Activated CD8-positive, alpha-beta T cell treated with anti-CD3 and anti-CD28 coated beads, Interleukin-2, amount 10 ng/mL, durations not matched to agents 7 days and 5 days (primary cell): Measurements from ENCODE around the gene PBOV1. TPM values are rescaled to one million over a fixed set of nuclear protein-coding genes. Genes with fewer than 3 reads are reported as not detected.

ENCODE experiments used
- total RNA-seq, 2 experiments: library from RNA; stranded (reverse); gene quantifications; one replicate each; pipeline ENCODE4 v1.2.3, GENCODE V29; 2021

Gene PBOV1
- total RNA-seq, 2 experiments from 2014 or later = not detected

Other genes starting within 250 kb of the PBOV1 start
- gene PERP, start 111.1 kb downstream of the PBOV1 start, total RNA-seq = 1 to 10 TPM; 3.8 to 3.9 TPM
- under 1 TPM; 0.05 to 0.08 TPM for gene ARFGEF3, start 56.6 kb downstream of the PBOV1 start, total RNA-seq
- gene SMIM28, start 159.4 kb upstream of the PBOV1 start, total RNA-seq = not detected
- 10 to 100 TPM; 40.8 to 43.5 TPM for gene HEBP2, start 185.7 kb upstream of the PBOV1 start, total RNA-seq